Neural crest cell (in vitro differentiated cells): Measurements from ENCODE around the gene PKMYT1. TPM values are rescaled to one million over a fixed set of nuclear protein-coding genes. Genes with fewer than 3 reads are reported as not detected.

Experiments used
- DNase-seq: peaks from one replicate; pipeline ENCODE4 v3.0.0; 2021; ENCODE audit warnings: low read depth, mixed read lengths, low spot score
- H3K27ac Mint-ChIP-seq: one replicate; pipeline ENCODE4 v1.8.0; 2021; ENCODE audit warnings: mild to moderate bottlenecking, mixed read lengths; ENCODE audit not compliant: unreplicated experiment
- H3K27me3 Mint-ChIP-seq: 2 replicates; pipeline ENCODE4 v1.8.0; 2021; ENCODE audit warnings: low read depth, mild to moderate bottlenecking, mixed read lengths
- H3K36me3 Mint-ChIP-seq: 2 replicates; pipeline ENCODE4 v1.8.0; 2021; ENCODE audit warnings: low read depth, mild to moderate bottlenecking, mixed read lengths
- H3K4me1 Mint-ChIP-seq: 2 replicates; pipeline ENCODE4 v1.8.0; 2021; ENCODE audit warnings: mixed read lengths
- H3K4me3 Mint-ChIP-seq: one replicate; pipeline ENCODE4 v1.8.0; 2021; ENCODE audit warnings: mild to moderate bottlenecking, mixed read lengths
- H3K9me3 Mint-ChIP-seq: 2 replicates; pipeline ENCODE4 v1.8.0; 2021; ENCODE audit warnings: mixed read lengths
- total RNA-seq: library from RNA; stranded (reverse); gene quantifications from 2 replicates; pipeline ENCODE4 v1.2.1, GENCODE V29; 2021
- TF ChIP-seq, protein P1 (sequence below): fragments of 200-600 bp; sonication (generic); conservative IDR thresholded peaks from 2 replicates; pipeline ENCODE4 v1.5.0; 2021; ENCODE audit warnings: antibody characterized with exemption, mild to moderate bottlenecking

PKMYT1 gene
- total RNA-seq, 1 donor from 2014 or later = 82.2 TPM

DNA sequence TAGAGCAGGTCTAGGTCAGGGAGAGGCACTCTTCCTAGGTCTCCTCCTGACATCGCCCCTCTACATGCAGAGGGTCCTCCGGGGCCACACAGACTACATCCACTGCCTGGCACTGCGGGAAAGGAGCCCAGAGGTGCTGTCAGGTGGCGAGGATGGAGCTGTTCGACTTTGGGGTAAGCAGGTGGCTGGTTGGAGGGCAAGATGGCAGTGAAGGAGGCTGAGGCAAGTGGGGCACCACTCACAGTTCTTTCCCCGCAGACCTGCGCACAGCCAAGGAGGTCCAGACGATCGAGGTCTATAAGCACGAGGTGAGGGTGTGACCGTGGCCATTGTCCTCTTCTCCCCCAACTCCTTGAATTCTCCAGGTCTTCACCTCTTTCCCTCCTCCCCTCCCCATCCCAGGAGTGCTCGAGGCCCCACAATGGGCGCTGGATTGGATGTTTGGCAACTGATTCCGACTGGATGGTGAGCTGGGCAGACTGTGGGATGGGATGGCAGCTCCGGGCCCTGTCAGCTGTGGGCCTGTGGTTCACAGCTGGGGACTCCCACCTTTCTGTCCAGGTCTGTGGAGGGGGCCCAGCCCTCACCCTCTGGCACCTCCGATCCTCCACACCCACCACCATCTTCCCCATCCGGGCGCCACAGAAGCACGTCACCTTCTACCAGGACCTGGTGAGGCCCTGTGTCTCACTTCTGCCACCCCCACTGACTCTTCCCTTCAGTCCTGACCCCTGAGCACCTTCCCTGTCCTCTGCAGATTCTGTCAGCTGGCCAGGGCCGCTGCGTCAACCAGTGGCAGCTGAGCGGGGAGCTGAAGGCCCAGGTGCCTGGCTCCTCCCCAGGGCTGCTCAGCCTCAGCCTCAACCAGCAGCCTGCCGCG lies 46.6 kb upstream of the PKMYT1 start:
- TF ChIP-seq, protein P1, sequence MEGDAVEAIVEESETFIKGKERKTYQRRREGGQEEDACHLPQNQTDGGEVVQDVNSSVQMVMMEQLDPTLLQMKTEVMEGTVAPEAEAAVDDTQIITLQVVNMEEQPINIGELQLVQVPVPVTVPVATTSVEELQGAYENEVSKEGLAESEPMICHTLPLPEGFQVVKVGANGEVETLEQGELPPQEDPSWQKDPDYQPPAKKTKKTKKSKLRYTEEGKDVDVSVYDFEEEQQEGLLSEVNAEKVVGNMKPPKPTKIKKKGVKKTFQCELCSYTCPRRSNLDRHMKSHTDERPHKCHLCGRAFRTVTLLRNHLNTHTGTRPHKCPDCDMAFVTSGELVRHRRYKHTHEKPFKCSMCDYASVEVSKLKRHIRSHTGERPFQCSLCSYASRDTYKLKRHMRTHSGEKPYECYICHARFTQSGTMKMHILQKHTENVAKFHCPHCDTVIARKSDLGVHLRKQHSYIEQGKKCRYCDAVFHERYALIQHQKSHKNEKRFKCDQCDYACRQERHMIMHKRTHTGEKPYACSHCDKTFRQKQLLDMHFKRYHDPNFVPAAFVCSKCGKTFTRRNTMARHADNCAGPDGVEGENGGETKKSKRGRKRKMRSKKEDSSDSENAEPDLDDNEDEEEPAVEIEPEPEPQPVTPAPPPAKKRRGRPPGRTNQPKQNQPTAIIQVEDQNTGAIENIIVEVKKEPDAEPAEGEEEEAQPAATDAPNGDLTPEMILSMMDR = no peak
- Mint-ChIP-seq H3K9me3 (no peaks in the 10 kb centered on the region), H3K27ac (no peak overlapping the region), H3K36me3 (peaks cover 2% of the 10 kb centered on the region), H3K4me1 (peaks cover 25% of the 10 kb centered on the region), H3K4me3 (peak overlapping the region; percentile 71), H3K27me3 (peaks cover 21% of the 10 kb centered on the region)
- no peak for DNase-seq

DNA sequence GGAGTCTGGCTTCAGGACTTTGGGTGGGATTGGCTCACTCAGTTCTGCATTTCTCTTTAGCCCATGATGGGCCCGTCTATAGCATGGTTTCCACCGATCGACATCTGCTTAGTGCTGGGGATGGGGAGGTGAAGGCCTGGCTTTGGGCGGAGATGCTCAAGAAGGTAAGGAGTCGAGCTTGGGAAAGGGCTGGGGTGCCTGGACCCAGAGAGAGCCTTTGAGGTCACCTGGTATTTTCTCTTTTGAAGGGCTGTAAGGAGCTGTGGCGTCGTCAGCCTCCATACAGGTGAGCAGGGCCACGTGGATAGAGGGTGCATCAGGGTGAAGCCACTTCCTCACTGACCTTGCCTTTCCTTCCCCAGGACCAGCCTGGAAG lies 45.7 kb upstream of the PKMYT1 start:
- H3K36me3 Mint-ChIP-seq = peaks cover 2% of the 10 kb centered on the region
- TF ChIP-seq, protein P1 = no peak
- no peaks in the 10 kb centered on the region for H3K9me3 Mint-ChIP-seq
- peaks cover 33% of the 10 kb centered on the region for H3K4me1 Mint-ChIP-seq
- no peak overlapping the region for H3K27ac Mint-ChIP-seq
- H3K27me3 Mint-ChIP-seq = peaks cover 21% of the 10 kb centered on the region
- H3K4me3 Mint-ChIP-seq = peak overlapping the region; percentile 71
- no peak for DNase-seq

DNA sequence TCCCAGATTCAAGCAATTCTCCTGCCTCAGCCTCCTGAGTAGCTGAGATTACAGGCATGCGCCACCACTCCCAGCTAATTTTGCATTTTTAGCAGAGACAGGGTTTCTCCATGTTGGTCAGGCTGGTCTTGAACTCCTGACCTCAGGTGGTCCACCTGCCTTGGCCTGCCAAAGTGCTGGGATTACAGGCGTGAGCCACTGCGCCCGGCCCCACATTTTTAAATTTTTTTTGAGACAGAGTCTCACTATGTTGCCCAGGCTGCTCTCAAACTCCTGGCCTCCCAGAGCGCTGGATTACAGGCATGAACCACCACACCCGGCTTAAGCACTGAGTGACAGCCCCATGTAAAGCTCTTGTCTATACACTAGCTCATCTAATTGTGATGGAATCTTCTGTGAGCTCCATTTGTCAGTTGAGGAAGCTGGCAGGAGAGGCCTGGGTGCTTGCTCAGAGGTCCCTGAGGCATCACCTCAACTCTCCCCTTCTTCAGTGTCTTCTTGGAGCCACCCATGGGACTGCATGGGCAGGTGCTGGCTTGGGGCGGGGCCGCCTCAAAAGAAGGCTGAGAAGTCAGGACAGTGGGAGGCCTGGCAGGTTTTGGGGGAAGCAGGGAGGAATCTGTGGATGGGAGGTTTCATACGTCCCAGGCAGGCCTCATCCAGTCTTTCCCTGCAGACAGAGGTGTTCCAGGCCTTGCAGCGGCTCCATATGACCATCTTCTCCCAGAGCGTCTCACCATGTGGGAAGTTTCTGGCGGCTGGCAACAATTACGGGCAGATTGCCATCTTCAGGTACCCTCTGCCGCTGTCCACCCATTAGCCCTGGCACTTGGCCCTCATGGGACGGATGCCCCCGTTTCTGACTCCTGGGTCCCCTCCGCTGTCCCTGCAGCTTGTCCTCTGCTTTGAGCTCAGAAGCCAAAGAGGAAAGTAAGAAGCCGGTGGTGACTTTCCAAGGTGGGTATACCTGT lies 45.1 kb upstream of the PKMYT1 start:
- peak overlapping the region; percentile 56 for H3K4me3 Mint-ChIP-seq
- no peak for DNase-seq
- TF ChIP-seq, protein P1 = no peak
- peaks cover 2% of the 10 kb centered on the region for H3K36me3 Mint-ChIP-seq
- H3K9me3 Mint-ChIP-seq = no peaks in the 10 kb centered on the region
- H3K27me3 Mint-ChIP-seq = peaks cover 23% of the 10 kb centered on the region
- peaks cover 37% of the 10 kb centered on the region for H3K4me1 Mint-ChIP-seq
- H3K27ac Mint-ChIP-seq = no peak overlapping the region

DNA sequence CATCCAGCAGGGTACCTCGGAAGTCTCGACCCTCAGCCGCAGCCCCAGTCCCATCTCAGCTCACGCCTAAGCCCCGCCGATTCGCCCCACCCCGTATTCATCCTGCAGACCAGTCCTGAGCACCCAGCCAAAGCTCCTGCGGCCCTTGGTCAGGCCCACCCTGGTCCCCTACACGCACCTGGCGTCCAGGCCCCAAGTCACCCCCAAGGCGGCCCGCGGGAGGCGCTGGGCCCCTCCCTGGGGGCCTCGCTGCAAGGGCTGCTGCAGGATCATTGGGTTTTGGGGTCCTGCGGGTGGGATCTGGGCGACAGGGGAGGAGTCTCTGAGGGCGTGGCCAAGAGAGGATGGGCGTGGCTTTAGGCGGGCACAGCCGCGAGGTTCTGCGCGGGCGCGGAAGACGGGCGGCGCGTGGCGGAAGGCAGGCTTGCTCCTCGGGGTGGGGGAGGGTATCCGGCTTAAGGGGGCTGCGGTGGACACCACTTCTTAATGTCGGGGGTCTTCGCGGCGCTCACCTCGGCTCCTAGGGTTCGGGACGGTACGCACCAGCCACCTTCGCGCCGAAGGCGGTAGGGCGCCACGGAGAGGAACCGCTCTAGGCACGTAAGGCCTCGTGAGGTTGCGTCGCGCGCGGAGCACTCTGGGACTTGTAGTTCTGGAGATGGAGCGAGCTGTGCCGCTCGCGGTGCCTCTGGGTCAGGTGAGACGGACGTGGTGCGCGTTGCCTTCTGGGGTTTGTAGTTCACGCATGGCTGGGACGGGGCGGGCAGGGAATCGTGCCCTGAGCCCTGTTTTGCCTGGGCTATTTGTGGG lies 43.6 kb upstream of the PKMYT1 start, which contains the start of the genes HCFC1R1 and THOC6:
Gene HCFC1R1 (minus strand): TSS at position 274 of the 810 bp plus-strand sequence. CDS start 1 bp downstream, at position 273.
Gene THOC6 (plus strand): TSS at position 367 of the 810 bp plus-strand sequence. CDS start 292 bp downstream, at position 659.
- Mint-ChIP-seq H3K36me3 (peaks cover 2% of the 10 kb centered on the region), H3K27ac (peak within 1 kb of the TSS; percentile 99), H3K4me3 (peak within 1 kb of the TSS; percentile 96), H3K9me3 (no peaks in the 10 kb centered on the region), H3K4me1 (peaks cover 41% of the 10 kb centered on the region), H3K27me3 (peaks cover 25% of the 10 kb centered on the region)
- peak; percentile 88 for DNase-seq
- TF ChIP-seq, protein P1 = no peak

DNA sequence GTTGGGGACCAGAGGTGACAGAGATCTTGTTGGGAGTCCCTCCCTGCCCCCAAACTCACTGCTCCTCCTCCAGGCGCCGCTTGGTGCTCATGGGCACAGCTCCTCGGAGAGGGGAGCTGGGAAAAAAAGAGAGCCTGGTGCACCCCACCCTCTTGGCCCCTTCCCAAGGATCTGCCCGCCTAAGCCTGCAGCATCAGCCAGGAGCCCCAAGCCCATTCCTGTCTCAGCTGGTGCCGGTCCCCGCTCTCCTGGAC lies 43.1 kb upstream of the PKMYT1 start:
- Mint-ChIP-seq H3K27me3 (peaks cover 30% of the 10 kb centered on the region), H3K9me3 (no peaks in the 10 kb centered on the region), H3K27ac (peak overlapping the region; percentile 86), H3K4me1 (peaks cover 41% of the 10 kb centered on the region), H3K36me3 (peaks cover 2% of the 10 kb centered on the region), H3K4me3 (peak overlapping the region; percentile 96)
- TF ChIP-seq, protein P1 = no peak
- no peak for DNase-seq
